H9 (cell line): ENCODE data around the gene MAP3K2. TPM values are rescaled to one million over a fixed set of nuclear protein-coding genes. Genes with fewer than 3 reads are reported as not detected.

Experiments
- DNase-seq: peaks from one replicate; pipeline ENCODE4 v3.0.0-alpha.2; 2017
- H2AFZ ChIP-seq: one replicate; pipeline ENCODE4 v1.6.1; 2013; ENCODE audit warnings: mild to moderate bottlenecking, low read length, control low read depth, moderate library complexity
- H2AK5ac ChIP-seq: 2 replicates; pipeline ENCODE4 v1.6.1; 2013; ENCODE audit warnings: low read length, control low read depth, mixed read lengths; ENCODE audit not compliant: insufficient read length
- H2BK120ac ChIP-seq: one replicate; pipeline ENCODE4 v1.6.1; 2013; ENCODE audit warnings: low read depth, mild to moderate bottlenecking, low read length, control low read depth, inconsistent platforms; ENCODE audit not compliant: poor library complexity, severe bottlenecking
- H2BK12ac ChIP-seq: 2 replicates; pipeline ENCODE4 v1.6.1; 2013; ENCODE audit warnings: low read length, control low read depth, mixed read lengths, low read depth; ENCODE audit not compliant: insufficient read length
- H2BK15ac ChIP-seq: 2 replicates; pipeline ENCODE4 v1.6.1; 2013; ENCODE audit warnings: low read depth, low read length, control low read depth
- H2BK20ac ChIP-seq: one replicate; pipeline ENCODE4 v1.6.1; 2013; ENCODE audit warnings: low read depth, mild to moderate bottlenecking, low read length, control low read depth, inconsistent platforms; ENCODE audit not compliant: poor library complexity, severe bottlenecking
- H2BK5ac ChIP-seq: 2 replicates; pipeline ENCODE4 v1.6.1; 2013; ENCODE audit warnings: low read length, control low read depth, mixed read lengths; ENCODE audit not compliant: insufficient read length
- H3K14ac ChIP-seq: 2 replicates; pipeline ENCODE4 v1.6.1; 2013; ENCODE audit warnings: low read length, control low read depth; ENCODE audit not compliant: insufficient read depth
- H3K18ac ChIP-seq: 2 replicates; pipeline ENCODE4 v1.6.1; 2013; ENCODE audit warnings: low read depth, mild to moderate bottlenecking, mixed read lengths, low read length, control low read depth; ENCODE audit not compliant: insufficient read length
- H3K23ac ChIP-seq: 2 replicates; pipeline ENCODE4 v1.6.1; 2013; ENCODE audit warnings: low read length, control low read depth, mixed read lengths, low read depth; ENCODE audit not compliant: insufficient read length
- H3K23me2 ChIP-seq: 2 replicates; pipeline ENCODE4 v1.6.1; 2013; ENCODE audit warnings: low read depth, mild to moderate bottlenecking, mixed read lengths, low read length, control low read depth; ENCODE audit not compliant: insufficient read length, poor library complexity, severe bottlenecking
- H3K27ac ChIP-seq: 2 replicates; pipeline ENCODE4 v1.5.1; 2013; ENCODE audit warnings: low read length, control low read depth, mixed read lengths, low read depth; ENCODE audit not compliant: insufficient read length
- H3K27me3 ChIP-seq: 2 replicates; pipeline ENCODE4 v1.6.1; 2013; ENCODE audit warnings: low read length, control low read depth, inconsistent platforms; ENCODE audit not compliant: insufficient read depth
- H3K4ac ChIP-seq: 2 replicates; pipeline ENCODE4 v1.6.1; 2013; ENCODE audit warnings: low read depth, mild to moderate bottlenecking, control low read depth, inconsistent platforms, low read length, moderate library complexity
- H3K4me1 ChIP-seq: 2 replicates; pipeline ENCODE4 v1.6.1; 2013; ENCODE audit warnings: low read length, control low read depth, inconsistent platforms; ENCODE audit not compliant: insufficient read depth
- H3K4me2 ChIP-seq: 2 replicates; pipeline ENCODE4 v1.6.1; 2013; ENCODE audit warnings: low read length, control low read depth, mixed read lengths; ENCODE audit not compliant: insufficient read length, insufficient read depth
- H3K56ac ChIP-seq: 2 replicates; pipeline ENCODE4 v1.6.1; 2013; ENCODE audit warnings: low read depth, mild to moderate bottlenecking, mixed read lengths, low read length, control low read depth; ENCODE audit not compliant: insufficient read length
- H3K79me1 ChIP-seq: 2 replicates; pipeline ENCODE4 v1.6.1; 2013; ENCODE audit warnings: low read depth, mild to moderate bottlenecking, moderate library complexity, low read length, control low read depth, inconsistent platforms; ENCODE audit not compliant: insufficient read depth, poor library complexity, severe bottlenecking
- H3K79me2 ChIP-seq: 2 replicates; pipeline ENCODE4 v1.6.1; 2013; ENCODE audit warnings: low read length, control low read depth, inconsistent platforms; ENCODE audit not compliant: insufficient read depth
- H3K9ac ChIP-seq: 2 replicates; pipeline ENCODE4 v1.6.1; 2013; ENCODE audit warnings: low read length, control low read depth, mixed read lengths; ENCODE audit not compliant: insufficient read length; ENCODE audit errors: extremely low read depth
- H3K9me3 ChIP-seq: one replicate; pipeline ENCODE4 v1.6.1; 2013; ENCODE audit warnings: low read depth, low read length, inconsistent platforms; ENCODE audit not compliant: control insufficient read depth
- H3T11ph ChIP-seq: one replicate; pipeline ENCODE4 v1.6.1; 2013; ENCODE audit warnings: mild to moderate bottlenecking, low read length, control low read depth, inconsistent platforms
- H4K20me1 ChIP-seq: one replicate; pipeline ENCODE4 v1.6.1; 2013; ENCODE audit not compliant: control insufficient read depth, insufficient read length, insufficient read depth
- H4K5ac ChIP-seq: 2 replicates; pipeline ENCODE4 v1.6.1; 2013; ENCODE audit warnings: low read depth, mild to moderate bottlenecking, mixed read lengths, low read length, control low read depth; ENCODE audit not compliant: insufficient read length
- H4K8ac ChIP-seq: replicated peaks from 2 replicates; pipeline ENCODE4 v1.6.1; 2013; ENCODE audit warnings: low read length, control low read depth, mixed read lengths, low read depth; ENCODE audit not compliant: insufficient read length
- H4K91ac ChIP-seq: 2 replicates; pipeline ENCODE4 v1.6.1; 2013; ENCODE audit warnings: low read depth, mild to moderate bottlenecking, moderate library complexity, mixed read lengths, low read length, control low read depth; ENCODE audit not compliant: insufficient read length
- H3K27ac Mint-ChIP-seq, 3 experiments: 2 replicates in 2 of 3; 3 replicates in 1 of 3; pipeline ENCODE4 v1.8.0; 2020 to 2021; ENCODE audit warnings: mixed read lengths in 3 of 3, mild to moderate bottlenecking in 1 of 3, moderate library complexity in 1 of 3
- H3K27me3 Mint-ChIP-seq: 2 replicates; pipeline ENCODE4 v1.8.0; 2021; ENCODE audit warnings: low read depth, mild to moderate bottlenecking, moderate library complexity, mixed read lengths
- H3K36me3 Mint-ChIP-seq, 3 experiments: 2 replicates in 2 of 3; 3 replicates in 1 of 3; pipeline ENCODE4 v1.8.0; 2020 to 2021; ENCODE audit warnings: low read depth in 3 of 3, mixed read lengths in 3 of 3; ENCODE audit not compliant: insufficient read depth in 1 of 3
- H3K4me1 Mint-ChIP-seq, 2 experiments: 2 replicates each; pipeline ENCODE4 v1.8.0; 2020; ENCODE audit warnings: mixed read lengths in 2 of 2
- H3K4me3 Mint-ChIP-seq, 2 experiments: 2 replicates in 1 of 2; 3 replicates in 1 of 2; pipeline ENCODE4 v1.8.0; 2020 to 2021; ENCODE audit warnings: mild to moderate bottlenecking in 2 of 2, mixed read lengths in 2 of 2, moderate library complexity in 1 of 2
- H3K9me3 Mint-ChIP-seq, 2 experiments: 2 replicates in 1 of 2; 3 replicates in 1 of 2; pipeline ENCODE4 v1.8.0; 2020; ENCODE audit warnings: mild to moderate bottlenecking in 2 of 2, mixed read lengths in 2 of 2, moderate library complexity in 1 of 2
- WGBS: extraction: QIAGEN DNeasy Blood & Tissue Kit; methylation state at CpG from one replicate; pipeline ENCODE4 v1.1.7; 2013; ENCODE audit warnings: missing lambda C conversion rate, low lambda C conversion rate, mixed read lengths; ENCODE audit not compliant: insufficient read length; ENCODE audit errors: extremely low coverage; 5-methylcytosine and 5-hydroxymethylcytosine counted together
- total RNA-seq: library from RNA; stranded (reverse); gene quantifications from 2 replicates; pipeline ENCODE4 v1.2.1, GENCODE V29; 2021
- TF ChIP-seq, protein P1 (sequence below): fragments of 200-600 bp; sonication (generic); conservative IDR thresholded peaks from 3 replicates; pipeline ENCODE4 v1.8.0; 2021; ENCODE audit warnings: antibody characterized with exemption, mild to moderate bottlenecking

Gene MAP3K2
- total RNA-seq, 1 experiment from 2014 or later: 25.8 TPM

GRCh38 chr2:127302168-127302567 is 85.6 kb downstream of the MAP3K2 start:
- H3K79me2 ChIP-seq: no peaks in the 10 kb centered on the region
- DNase-seq: no peak
- H2BK15ac ChIP-seq: no peak overlapping the region
- H2AFZ ChIP-seq: no peak overlapping the region
- no peak overlapping the region for H3K4me2 ChIP-seq
- no peak overlapping the region for H3K4ac ChIP-seq
- Mint-ChIP-seq H3K27ac (no peak overlapping the region), H3K4me1 (no peaks in the 10 kb centered on the region), H3K9me3 (no peaks in the 10 kb centered on the region), H3K4me3 (no peak overlapping the region), H3K27me3 (no peaks in the 10 kb centered on the region), H3K36me3 (peaks cover 0 to 14% (median 0%) of the 10 kb centered on the region in 3 experiments; a peak in 3 of 7 replicates)
- no peak overlapping the region for H4K5ac ChIP-seq
- H3K4me1 ChIP-seq: no peaks in the 10 kb centered on the region
- no peaks in the 10 kb centered on the region for H3K79me1 ChIP-seq
- WGBS: no CpG with 5 or more reads among the region's 1 CpG
- H2BK12ac ChIP-seq: no peak overlapping the region
- H3K23ac ChIP-seq: no peak overlapping the region
- no peak overlapping the region for H3K9ac ChIP-seq
- no peak overlapping the region for H2BK120ac ChIP-seq
- H3T11ph ChIP-seq: no peak overlapping the region
- H3K18ac ChIP-seq: no peak overlapping the region
- no peak overlapping the region for H2BK5ac ChIP-seq
- H4K8ac ChIP-seq: no peak overlapping the region
- H3K9me3 ChIP-seq: no peaks in the 10 kb centered on the region
- H2BK20ac ChIP-seq: no peak overlapping the region
- no peaks in the 10 kb centered on the region for H4K20me1 ChIP-seq
- no peaks in the 10 kb centered on the region for H3K23me2 ChIP-seq
- no peaks in the 10 kb centered on the region for H3K27me3 ChIP-seq
- H3K56ac ChIP-seq: no peak overlapping the region
- H3K14ac ChIP-seq: no peak overlapping the region
- no peak overlapping the region for H2AK5ac ChIP-seq
- TF ChIP-seq, protein P1, sequence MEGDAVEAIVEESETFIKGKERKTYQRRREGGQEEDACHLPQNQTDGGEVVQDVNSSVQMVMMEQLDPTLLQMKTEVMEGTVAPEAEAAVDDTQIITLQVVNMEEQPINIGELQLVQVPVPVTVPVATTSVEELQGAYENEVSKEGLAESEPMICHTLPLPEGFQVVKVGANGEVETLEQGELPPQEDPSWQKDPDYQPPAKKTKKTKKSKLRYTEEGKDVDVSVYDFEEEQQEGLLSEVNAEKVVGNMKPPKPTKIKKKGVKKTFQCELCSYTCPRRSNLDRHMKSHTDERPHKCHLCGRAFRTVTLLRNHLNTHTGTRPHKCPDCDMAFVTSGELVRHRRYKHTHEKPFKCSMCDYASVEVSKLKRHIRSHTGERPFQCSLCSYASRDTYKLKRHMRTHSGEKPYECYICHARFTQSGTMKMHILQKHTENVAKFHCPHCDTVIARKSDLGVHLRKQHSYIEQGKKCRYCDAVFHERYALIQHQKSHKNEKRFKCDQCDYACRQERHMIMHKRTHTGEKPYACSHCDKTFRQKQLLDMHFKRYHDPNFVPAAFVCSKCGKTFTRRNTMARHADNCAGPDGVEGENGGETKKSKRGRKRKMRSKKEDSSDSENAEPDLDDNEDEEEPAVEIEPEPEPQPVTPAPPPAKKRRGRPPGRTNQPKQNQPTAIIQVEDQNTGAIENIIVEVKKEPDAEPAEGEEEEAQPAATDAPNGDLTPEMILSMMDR: no peak
- H3K27ac ChIP-seq: no peak overlapping the region
- H4K91ac ChIP-seq: no peak overlapping the region
